Rectal smooth muscle tissue (tissue), 1 donor: ENCODE data around the gene TAL2.

Experiments used
- H3K27ac ChIP-seq: one replicate; pipeline ENCODE4 v1.7.0; 2013; ENCODE audit warnings: low read depth, low read length, inconsistent platforms
- H3K27me3 ChIP-seq: one replicate; pipeline ENCODE4 v1.7.0; 2013; ENCODE audit warnings: low read length; ENCODE audit not compliant: control insufficient read depth, insufficient read depth
- H3K36me3 ChIP-seq: one replicate; pipeline ENCODE4 v1.7.0; 2013; ENCODE audit warnings: low read length; ENCODE audit not compliant: control insufficient read depth, insufficient read depth
- H3K4me1 ChIP-seq: one replicate; pipeline ENCODE4 v1.7.0; 2013; ENCODE audit warnings: low read length; ENCODE audit not compliant: control insufficient read depth, insufficient read depth
- H3K4me3 ChIP-seq: one replicate; pipeline ENCODE4 v1.7.0; 2013; ENCODE audit warnings: low read length
- H3K9ac ChIP-seq: one replicate; pipeline ENCODE4 v1.7.0; 2013; ENCODE audit warnings: low read length

TAL2 gene

GRCh38 chr9:105679257-105680022 is 17.2 kb downstream of the TAL2 start:
- H3K36me3 ChIP-seq: no peaks in the 10 kb centered on the region
- no peak overlapping the region for H3K4me3 ChIP-seq
- H3K4me1 ChIP-seq: no peaks in the 10 kb centered on the region
- H3K27ac ChIP-seq: no peak overlapping the region
- no peak overlapping the region for H3K9ac ChIP-seq
- H3K27me3 ChIP-seq: no peaks in the 10 kb centered on the region

GRCh38 chr9:105681313-105681712 is 19.1 kb downstream of the TAL2 start:
- no peak overlapping the region for H3K27ac ChIP-seq
- H3K27me3 ChIP-seq: no peaks in the 10 kb centered on the region
- no peaks in the 10 kb centered on the region for H3K36me3 ChIP-seq

GRCh38 chr9:105681724-105682123 is 19.5 kb downstream of the TAL2 start:
- Histone ChIP-seq H3K27ac (no peak overlapping the region), H3K27me3 (no peaks in the 10 kb centered on the region), H3K9ac (no peak overlapping the region), H3K4me3 (no peak overlapping the region), H3K4me1 (no peaks in the 10 kb centered on the region), H3K36me3 (no peaks in the 10 kb centered on the region)

More at GRCh38 chr9:105681313-105681712, 19.1 kb downstream of the TAL2 start:
- H3K4me3 ChIP-seq: no peak overlapping the region
- no peaks in the 10 kb centered on the region for H3K4me1 ChIP-seq
- no peak overlapping the region for H3K9ac ChIP-seq

GRCh38 chr9:105683688-105684275 is 21.5 kb downstream of the TAL2 start:
- no peak overlapping the region for H3K4me3 ChIP-seq
- no peak overlapping the region for H3K9ac ChIP-seq
- H3K27ac ChIP-seq: no peak overlapping the region
- no peaks in the 10 kb centered on the region for H3K36me3 ChIP-seq
- no peaks in the 10 kb centered on the region for H3K27me3 ChIP-seq
- H3K4me1 ChIP-seq: no peaks in the 10 kb centered on the region

GRCh38 chr9:105686936-105687335 is 24.7 kb downstream of the TAL2 start:
- Histone ChIP-seq H3K27me3 (no peaks in the 10 kb centered on the region), H3K4me1 (no peaks in the 10 kb centered on the region), H3K9ac (no peak overlapping the region), H3K4me3 (no peak overlapping the region), H3K27ac (no peak overlapping the region), H3K36me3 (no peaks in the 10 kb centered on the region)

GRCh38 chr9:105690742-105691141 is 28.5 kb downstream of the TAL2 start:
- no peak overlapping the region for H3K4me3 ChIP-seq
- no peaks in the 10 kb centered on the region for H3K27me3 ChIP-seq
- no peak overlapping the region for H3K9ac ChIP-seq
- no peak overlapping the region for H3K27ac ChIP-seq
- H3K36me3 ChIP-seq: no peaks in the 10 kb centered on the region
- H3K4me1 ChIP-seq: peaks cover 5% of the 10 kb centered on the region

GRCh38 chr9:105693435-105694189 is 31.4 kb downstream of the TAL2 start:
- H3K27ac ChIP-seq: no peak overlapping the region

GRCh38 chr9:105694190-105694847 is 32.1 kb downstream of the TAL2 start, which contains the start of gene TMEM38B:
TMEM38B (plus strand) TSS chr9:105694541; CDS start chr9:105694661, 120 bp downstream.
- Histone ChIP-seq H3K27ac (peak within 1 kb of the TSS; percentile 63), H3K36me3 (no peaks in the 10 kb centered on the region), H3K9ac (peak within 1 kb of the TSS; percentile 59), H3K4me1 (peaks cover 5% of the 10 kb centered on the region), H3K27me3 (no peaks in the 10 kb centered on the region), H3K4me3 (peak within 1 kb of the TSS; percentile 87)

More at GRCh38 chr9:105693435-105694189, 31.4 kb downstream of the TAL2 start:
- peak overlapping the region; percentile 87 for H3K4me3 ChIP-seq
- no peaks in the 10 kb centered on the region for H3K36me3 ChIP-seq
- H3K9ac ChIP-seq: peak overlapping the region; percentile 32
- H3K4me1 ChIP-seq: peaks cover 5% of the 10 kb centered on the region
- H3K27me3 ChIP-seq: no peaks in the 10 kb centered on the region

GRCh38 chr9:105694848-105695581 is 32.8 kb downstream of the TAL2 start:
- Histone ChIP-seq H3K27me3 (no peaks in the 10 kb centered on the region), H3K27ac (peak overlapping the region; percentile 12), H3K4me1 (peaks cover 5% of the 10 kb centered on the region), H3K9ac (peak overlapping the region; percentile 52), H3K4me3 (peak overlapping the region; percentile 87), H3K36me3 (no peaks in the 10 kb centered on the region)

- H3K4me3 ChIP-seq: no peak overlapping the region
- no peaks in the 10 kb centered on the region for H3K36me3 ChIP-seq
- no peak overlapping the region for H3K9ac ChIP-seq
- no peaks in the 10 kb centered on the region for H3K27me3 ChIP-seq
- H3K4me1 ChIP-seq: peaks cover 5% of the 10 kb centered on the region
- no peak overlapping the region for H3K27ac ChIP-seq
Observed at GRCh38 chr9:105696219-105696793, 34.0 kb downstream of the TAL2 start.

GRCh38 chr9:105697871-105698270 is 35.6 kb downstream of the TAL2 start:
- Histone ChIP-seq H3K9ac (no peak overlapping the region), H3K4me3 (no peak overlapping the region), H3K27ac (no peak overlapping the region), H3K27me3 (no peaks in the 10 kb centered on the region), H3K4me1 (peaks cover 5% of the 10 kb centered on the region), H3K36me3 (no peaks in the 10 kb centered on the region)
